ENCODE data around the gene BEND6.

GRCh38 chr6:56927538-56928453, 27.1 kb upstream of the BEND6 start:
- TF ChIP-seq CTCF (conservative IDR thresholded peaks at IDR 0.05; ENCODE audit: low read depth, low read length) (no peak), FOS (IDR thresholded peaks at IDR 0.05; ENCODE audit: low read depth, low read length) (no peak), MAFK (IDR thresholded peaks at IDR 0.05; ENCODE audit: low read depth, low read length) (no peak), ELK1 (IDR thresholded peaks at IDR 0.05; ENCODE audit: borderline replicate concordance, low read depth, low read length) (no peak)

Data from IMR-90 (cell line).